Astrocyte (in vitro differentiated cells and primary cell): ENCODE results near the gene RUNX3.

Source experiments
- CTCF ChIP-seq: IDR thresholded peaks from 2 replicates; pipeline ENCODE4 v1.5.1; 2011; ENCODE audit warnings: low read depth, mild to moderate bottlenecking, inconsistent platforms, low read length, moderate library complexity; ENCODE audit not compliant: insufficient read depth
- EZH2 ChIP-seq: IDR thresholded peaks from 2 replicates; pipeline ENCODE4 v1.6.1; 2012; ENCODE audit warnings: mild to moderate bottlenecking, low read length, inconsistent platforms; ENCODE audit not compliant: insufficient read depth

DNA sequence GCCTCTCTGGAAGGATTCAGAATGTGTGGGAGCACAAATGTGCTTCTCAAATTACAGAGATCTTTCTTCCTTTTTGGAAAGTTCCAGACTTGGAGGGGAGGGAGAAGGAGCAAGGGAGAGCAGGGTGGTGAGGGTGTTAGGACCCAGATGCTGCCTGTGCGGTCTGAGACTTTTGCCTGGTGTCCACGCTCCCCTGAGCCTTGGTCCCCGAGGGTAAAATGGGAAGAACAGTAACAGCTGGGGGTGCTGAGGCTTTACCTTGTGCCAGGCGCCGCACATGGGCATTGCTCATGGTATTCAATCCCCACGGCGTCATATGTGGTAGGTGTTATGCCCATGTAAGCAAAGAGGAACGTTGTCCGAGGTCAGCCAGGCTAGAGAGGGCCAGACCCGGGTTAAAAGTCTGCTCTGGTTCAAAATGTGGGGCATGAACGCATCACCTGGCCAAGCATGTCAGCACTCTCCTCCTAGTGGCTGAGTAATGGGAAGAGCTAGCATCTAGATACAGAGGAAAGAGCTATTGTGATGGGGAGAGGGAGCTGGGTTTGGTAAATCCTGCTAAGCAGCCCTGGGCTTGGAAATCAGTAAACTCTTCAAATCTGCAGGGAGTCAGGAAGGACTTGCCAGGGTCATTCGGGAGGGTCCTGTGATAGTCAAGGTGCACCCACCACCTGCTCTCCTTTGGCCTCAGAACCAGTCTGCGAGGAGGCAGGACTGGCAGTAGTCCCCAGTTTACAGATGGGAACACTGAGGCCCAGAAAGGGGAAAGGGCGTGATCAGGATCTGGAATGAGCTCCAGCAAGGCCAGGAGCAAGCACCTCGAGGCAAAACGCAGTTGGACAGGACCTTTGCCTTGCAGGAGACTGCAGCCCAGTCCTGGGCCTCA, 4.5 kb upstream of the RUNX3 start:
- no peak for TF ChIP-seq EZH2
- TF ChIP-seq CTCF: no peak
